B cell (primary cell): ENCODE measurements around the gene LRP6. TPM values are rescaled to one million over a fixed set of nuclear protein-coding genes. Genes with fewer than 3 reads are reported as not detected.

ENCODE experiments used
- ATAC-seq: fragments of 200-7000 bp; cut with Tn5 transposase; one replicate; pipeline ENCODE4 v1.10.0; 2021; ENCODE audit warnings: low read depth, mild to moderate bottlenecking, moderate number of reproducible peaks, moderate library complexity
- CTCF ChIA-PET: fragments of 350-600 bp; sonication (Branson Sonifier 250); formaldehyde crosslinking; loops from one replicate; lab custom pipeline; 2021; ENCODE audit warnings: antibody characterized with exemption, inconsistent platforms; lab: Charles Lee
- POLR2A ChIA-PET: fragments of 350-600 bp; sonication (Branson Sonifier 250); formaldehyde crosslinking; loops from one replicate; lab custom pipeline; 2021; ENCODE audit warnings: antibody characterized with exemption; lab: Charles Lee
- DNase-seq: peaks from one replicate; pipeline ENCODE4 v3.0.0; 2013
- H2AFZ ChIP-seq: 2 replicates; pipeline ENCODE4 v1.6.1; 2012; ENCODE audit warnings: mild to moderate bottlenecking, low read depth, low read length; ENCODE audit not compliant: insufficient read depth, poor library complexity, severe bottlenecking
- H3K27ac ChIP-seq, 2 donors: 1 replicate in 1 of 2; 2 replicates in 1 of 2; pipeline ENCODE4 v1.5.1; 2012 to 2013; ENCODE audit warnings: low read length in 2 of 2, mild to moderate bottlenecking in 2 of 2, moderate library complexity in 1 of 2
- H3K27me3 ChIP-seq, 4 experiments: fragments of 200-600 bp in 1 of 4; sonication (generic) in 1 of 4; replicated peaks in 1 of 4; 1 replicate in 2 of 4; 2 replicates in 2 of 4; pipeline versions ENCODE4 v1.6.1 to v1.7.0; 2013 to 2016; ENCODE audit warnings: low read length in 3 of 4, mild to moderate bottlenecking in 2 of 4, mixed read lengths in 1 of 4, moderate library complexity in 1 of 4; ENCODE audit not compliant: insufficient read depth in 4 of 4, control insufficient read depth in 3 of 4; ENCODE audit errors: control extremely low read depth in 1 of 4
- H3K36me3 ChIP-seq, 2 experiments: replicated peaks in 1 of 2; 1 replicate in 1 of 2; 2 replicates in 1 of 2; pipeline versions ENCODE4 v1.6.1 to v1.7.1; 2013; ENCODE audit warnings: low read length in 1 of 2; ENCODE audit not compliant: insufficient read depth in 2 of 2, control insufficient read depth in 1 of 2; ENCODE audit errors: control extremely low read depth in 1 of 2, extremely low read depth in 1 of 2
- H3K4me1 ChIP-seq, 2 donors: fragments of 200-600 bp in 1 of 2; sonication (generic) in 1 of 2; 1 replicate in 1 of 2; 2 replicates in 1 of 2; pipeline versions ENCODE4 v1.5.1 to v1.6.1; 2013 to 2017; ENCODE audit warnings: low read length in 2 of 2; ENCODE audit not compliant: control insufficient read depth in 2 of 2, insufficient read depth in 2 of 2
- H3K4me2 ChIP-seq: replicated peaks from 2 replicates; pipeline ENCODE3; 2012; ENCODE audit warnings: mild to moderate bottlenecking, low read depth, low read length; ENCODE audit not compliant: poor library complexity, severe bottlenecking
- H3K4me3 ChIP-seq, 5 experiments: fragments of 200-600 bp in 1 of 5; sonication (generic) in 1 of 5; 1 replicate in 3 of 5; 2 replicates in 2 of 5; pipeline versions ENCODE4 v1.5.1 to v1.7.0; 2011 to 2016; ENCODE audit warnings: low read length in 4 of 5, mild to moderate bottlenecking in 4 of 5, low read depth in 2 of 5, control low read depth in 1 of 5, moderate library complexity in 1 of 5; ENCODE audit not compliant: insufficient read depth in 1 of 5; ENCODE audit errors: control extremely low read depth in 1 of 5, extremely low read depth in 1 of 5
- H3K79me2 ChIP-seq: fragments of 200-600 bp; sonication (generic); one replicate; pipeline ENCODE4 v1.6.0; 2016; ENCODE audit warnings: low read length; ENCODE audit not compliant: control insufficient read depth, insufficient read depth
- H3K9ac ChIP-seq: fragments of 200-600 bp; sonication (generic); 2 replicates; pipeline ENCODE4 v1.6.1; 2017; ENCODE audit warnings: mild to moderate bottlenecking, low read length, moderate library complexity
- H3K9me3 ChIP-seq, 3 donors: one replicate each; pipeline versions ENCODE4 v1.6.1 to v1.7.1; 2013; ENCODE audit warnings: low read length in 2 of 3; ENCODE audit not compliant: control insufficient read depth in 2 of 3, insufficient read depth in 1 of 3; ENCODE audit errors: control extremely low read depth in 1 of 3
- H4K20me1 ChIP-seq: 2 replicates; pipeline ENCODE4 v1.6.0; 2012; ENCODE audit warnings: mild to moderate bottlenecking, low read length; ENCODE audit not compliant: insufficient read depth, control insufficient read depth, poor library complexity, severe bottlenecking
- H3K27ac Mint-ChIP-seq: one replicate; pipeline ENCODE4 v1.8.0; 2021; ENCODE audit warnings: mixed read lengths
- H3K27me3 Mint-ChIP-seq: one replicate; pipeline ENCODE4 v1.8.0; 2021; ENCODE audit warnings: mixed read lengths
- H3K4me1 Mint-ChIP-seq: one replicate; pipeline ENCODE4 v1.8.0; 2021; ENCODE audit warnings: mixed read lengths
- H3K4me3 Mint-ChIP-seq: one replicate; pipeline ENCODE4 v1.8.0; 2021; ENCODE audit warnings: mixed read lengths
- H3K9me3 Mint-ChIP-seq: one replicate; pipeline ENCODE4 v1.8.0; 2022; ENCODE audit warnings: mixed read lengths; ENCODE audit not compliant: insufficient read depth
- EZH2 ChIP-seq: IDR thresholded peaks from 2 replicates; pipeline ENCODE4 v1.6.1; 2012; ENCODE audit warnings: borderline replicate concordance, low read depth, mild to moderate bottlenecking, moderate library complexity, low read length; ENCODE audit not compliant: insufficient read depth, poor library complexity, severe bottlenecking
- WGBS: methylation state at CpG from one replicate; pipeline ENCODE4 v1.1.5; 2013; ENCODE audit warnings: missing lambda C conversion rate; ENCODE audit not compliant: insufficient coverage; 5-methylcytosine and 5-hydroxymethylcytosine counted together
- intact Hi-C: fragments of 100-400 bp; cut with micrococcal nuclease; formaldehyde crosslinking; loops from one replicate; pipeline ENCODE4 v1.10.0; 2022
- polyA plus RNA-seq: library from polyadenylated mRNA; depleted of rRNA; stranded (reverse); fragments of >200 nt; gene quantifications from 2 replicates; pipeline ENCODE4 v1.2.3, GENCODE V29; 2012
- total RNA-seq, 2 donors: library from RNA; stranded (reverse); fragments of 120-200 nt in 1 of 2; gene quantifications; 1 replicate in 1 of 2; 2 replicates in 1 of 2; pipeline versions ENCODE4 v1.2.3 to v1.2.4, GENCODE V29; 2013 to 2022
- TF ChIP-seq, protein P1 (sequence below): fragments of 200-600 bp; IDR thresholded peaks from one replicate; pipeline ENCODE4 v1.8.0; 2022; ENCODE audit warnings: antibody characterized with exemption, mild to moderate bottlenecking

LRP6 gene
- total and polyA plus RNA-seq, 2 donors (not counting 1 experiment from before 2014, with no cell fraction given), result 0.34 to 2.8 TPM

DNA sequence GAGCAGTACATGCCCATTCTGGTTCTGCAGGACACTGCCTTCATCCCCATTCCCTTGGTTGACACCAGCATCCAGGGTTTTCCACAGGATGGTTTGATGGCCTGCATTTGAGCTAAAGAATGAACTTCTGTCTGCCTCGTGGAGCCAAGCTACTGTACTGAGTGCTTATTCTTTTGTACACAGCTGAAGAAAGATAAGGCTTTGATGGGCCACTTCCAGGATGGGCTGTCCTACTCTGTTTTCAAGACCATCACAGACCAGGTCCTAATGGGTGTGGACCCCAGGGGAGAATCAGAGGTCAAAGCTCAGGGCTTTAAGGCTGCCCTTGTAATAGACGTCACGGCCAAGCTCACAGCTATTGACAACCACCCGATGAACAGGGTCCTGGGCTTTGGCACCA lies 172.4 kb downstream of the LRP6 start:
- no peak overlapping the region for H3K9ac ChIP-seq
- ChIA-PET CTCF (interaction anchor here (0.7 kb wide), 1 partner anchor 1766 kb away, joined by 6 read pairs; no protein-coding TSS in a partner anchor), POLR2A (no interaction called here)
- intact Hi-C loops, result no loop called here
- H3K9me3 ChIP-seq, result no peaks in the 10 kb centered on the region
- no peak overlapping the region for H3K4me3 Mint-ChIP-seq
- no peaks in the 10 kb centered on the region for H3K4me1 ChIP-seq
- no peaks in the 10 kb centered on the region for H4K20me1 ChIP-seq
- no peak for DNase-seq
- H3K4me3 ChIP-seq, result no peak overlapping the region
- no peak overlapping the region for H2AFZ ChIP-seq
- H3K27me3 Mint-ChIP-seq, result peaks cover 26% of the 10 kb centered on the region
- H3K36me3 ChIP-seq, result no peaks in the 10 kb centered on the region
- 86% methylated on average over 4 of the region's 4 CpGs for WGBS
- H3K9me3 Mint-ChIP-seq, result no peaks in the 10 kb centered on the region
- H3K27ac ChIP-seq, result no peak overlapping the region
- TF ChIP-seq, protein P1, sequence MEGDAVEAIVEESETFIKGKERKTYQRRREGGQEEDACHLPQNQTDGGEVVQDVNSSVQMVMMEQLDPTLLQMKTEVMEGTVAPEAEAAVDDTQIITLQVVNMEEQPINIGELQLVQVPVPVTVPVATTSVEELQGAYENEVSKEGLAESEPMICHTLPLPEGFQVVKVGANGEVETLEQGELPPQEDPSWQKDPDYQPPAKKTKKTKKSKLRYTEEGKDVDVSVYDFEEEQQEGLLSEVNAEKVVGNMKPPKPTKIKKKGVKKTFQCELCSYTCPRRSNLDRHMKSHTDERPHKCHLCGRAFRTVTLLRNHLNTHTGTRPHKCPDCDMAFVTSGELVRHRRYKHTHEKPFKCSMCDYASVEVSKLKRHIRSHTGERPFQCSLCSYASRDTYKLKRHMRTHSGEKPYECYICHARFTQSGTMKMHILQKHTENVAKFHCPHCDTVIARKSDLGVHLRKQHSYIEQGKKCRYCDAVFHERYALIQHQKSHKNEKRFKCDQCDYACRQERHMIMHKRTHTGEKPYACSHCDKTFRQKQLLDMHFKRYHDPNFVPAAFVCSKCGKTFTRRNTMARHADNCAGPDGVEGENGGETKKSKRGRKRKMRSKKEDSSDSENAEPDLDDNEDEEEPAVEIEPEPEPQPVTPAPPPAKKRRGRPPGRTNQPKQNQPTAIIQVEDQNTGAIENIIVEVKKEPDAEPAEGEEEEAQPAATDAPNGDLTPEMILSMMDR, result no peak
- no peak for TF ChIP-seq EZH2
- H3K79me2 ChIP-seq, result no peaks in the 10 kb centered on the region
- no peaks in the 10 kb centered on the region for H3K4me1 Mint-ChIP-seq
- H3K27ac Mint-ChIP-seq, result no peak overlapping the region
- peaks cover 0 to 5% (median 0%) of the 10 kb centered on the region in 4 experiments for H3K27me3 ChIP-seq
- no peak for ATAC-seq
- H3K4me2 ChIP-seq, result no peak overlapping the region

DNA sequence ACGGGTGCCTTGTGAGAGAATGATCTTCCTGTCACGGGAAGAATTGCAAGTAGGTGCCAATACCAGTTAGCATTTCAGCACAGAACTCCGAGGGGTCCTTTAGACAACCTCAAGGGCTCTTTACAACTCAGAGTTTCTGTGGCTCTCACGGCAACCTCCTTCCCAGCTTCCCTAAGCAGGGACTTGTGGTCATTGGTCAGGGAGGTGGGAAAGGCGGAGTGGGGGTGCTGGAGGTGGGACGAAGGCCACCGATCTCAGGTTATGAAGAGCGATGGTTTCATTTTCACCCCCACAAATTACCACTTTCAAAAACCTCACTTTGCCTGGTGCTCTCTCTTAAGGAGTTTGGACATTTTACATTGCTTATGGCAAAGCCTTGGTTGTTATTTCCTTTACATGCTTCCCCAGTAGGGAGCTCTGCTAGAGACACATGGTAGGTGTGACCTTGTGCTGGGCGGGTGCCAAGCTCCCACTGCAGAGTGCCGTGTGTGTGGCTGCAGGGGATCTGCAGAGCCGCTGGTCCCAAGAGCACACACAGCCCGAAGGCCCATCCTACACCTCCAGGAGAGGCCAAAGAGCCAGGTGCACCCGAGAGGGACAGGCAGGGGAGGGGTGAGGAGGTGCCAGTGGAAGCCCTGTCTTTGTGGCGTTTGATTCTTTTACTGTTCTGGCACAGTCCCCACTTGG lies 174.7 kb downstream of the LRP6 start:
- TF ChIP-seq, protein P1, result no peak
- no peak for TF ChIP-seq EZH2
- H3K9ac ChIP-seq, result no peak overlapping the region
- ATAC-seq (no peak), DNase-seq (no peak)
- intact Hi-C loops, result no loop called here
- H3K27ac ChIP-seq, result no peak overlapping the region
- H3K4me1 Mint-ChIP-seq, result no peaks in the 10 kb centered on the region
- no peak overlapping the region for H2AFZ ChIP-seq
- no peak overlapping the region for H3K27ac Mint-ChIP-seq
- H3K36me3 ChIP-seq, result no peaks in the 10 kb centered on the region
- CTCF ChIA-PET, result no interaction called here
- H3K4me2 ChIP-seq, result no peak overlapping the region
- H3K27me3 ChIP-seq, result peaks cover 0 to 8% (median 0%) of the 10 kb centered on the region in 4 experiments
- H4K20me1 ChIP-seq, result no peaks in the 10 kb centered on the region
- H3K79me2 ChIP-seq, result no peaks in the 10 kb centered on the region
- no peak overlapping the region for H3K4me3 Mint-ChIP-seq
- H3K9me3 ChIP-seq, result no peaks in the 10 kb centered on the region
- 81% methylated on average over 9 of the region's 14 CpGs for WGBS
- no peaks in the 10 kb centered on the region for H3K4me1 ChIP-seq
- POLR2A ChIA-PET, result no interaction called here
- H3K27me3 Mint-ChIP-seq, result peaks cover 36% of the 10 kb centered on the region
- H3K9me3 Mint-ChIP-seq, result no peaks in the 10 kb centered on the region
- no peak overlapping the region for H3K4me3 ChIP-seq
